ENCODE data around the gene ACOX3.

ACOX3 gene

DNA sequence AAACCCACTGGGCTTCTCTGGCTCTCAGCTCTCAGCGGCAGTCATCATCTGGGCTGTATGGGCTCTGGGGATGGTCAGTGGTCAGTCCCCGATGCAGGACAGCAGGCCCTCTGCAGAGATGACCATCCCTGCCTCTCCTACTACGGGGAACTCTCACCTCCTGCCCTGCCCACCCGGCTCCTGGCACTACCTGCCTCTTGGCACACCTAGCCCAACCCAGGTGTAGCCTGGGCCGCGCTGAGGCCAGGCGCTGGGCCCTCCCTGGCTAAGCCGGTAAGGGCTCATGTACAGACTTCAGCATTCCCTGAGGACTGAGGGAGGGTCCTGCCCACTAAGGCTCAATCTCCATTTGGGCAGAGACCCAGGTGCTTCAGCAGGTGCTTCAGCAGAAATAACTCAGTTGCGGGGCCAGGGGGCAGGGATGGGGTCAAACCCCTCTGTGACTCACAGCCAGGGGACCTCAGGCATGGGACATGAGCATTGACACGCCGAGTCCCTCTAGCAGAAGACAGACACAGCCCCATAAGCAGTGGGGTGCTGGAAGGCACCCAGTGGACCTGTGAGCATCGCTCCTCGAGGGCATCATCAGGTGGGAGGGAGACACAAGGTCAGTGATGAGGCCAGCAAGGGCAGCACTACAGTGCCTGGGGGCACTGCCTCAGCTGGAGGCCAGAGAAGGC lies 71.0 kb downstream of the ACOX3 start:
- no peak for DNase-seq (ENCODE audit: low read depth)
- TF ChIP-seq, protein P1, sequence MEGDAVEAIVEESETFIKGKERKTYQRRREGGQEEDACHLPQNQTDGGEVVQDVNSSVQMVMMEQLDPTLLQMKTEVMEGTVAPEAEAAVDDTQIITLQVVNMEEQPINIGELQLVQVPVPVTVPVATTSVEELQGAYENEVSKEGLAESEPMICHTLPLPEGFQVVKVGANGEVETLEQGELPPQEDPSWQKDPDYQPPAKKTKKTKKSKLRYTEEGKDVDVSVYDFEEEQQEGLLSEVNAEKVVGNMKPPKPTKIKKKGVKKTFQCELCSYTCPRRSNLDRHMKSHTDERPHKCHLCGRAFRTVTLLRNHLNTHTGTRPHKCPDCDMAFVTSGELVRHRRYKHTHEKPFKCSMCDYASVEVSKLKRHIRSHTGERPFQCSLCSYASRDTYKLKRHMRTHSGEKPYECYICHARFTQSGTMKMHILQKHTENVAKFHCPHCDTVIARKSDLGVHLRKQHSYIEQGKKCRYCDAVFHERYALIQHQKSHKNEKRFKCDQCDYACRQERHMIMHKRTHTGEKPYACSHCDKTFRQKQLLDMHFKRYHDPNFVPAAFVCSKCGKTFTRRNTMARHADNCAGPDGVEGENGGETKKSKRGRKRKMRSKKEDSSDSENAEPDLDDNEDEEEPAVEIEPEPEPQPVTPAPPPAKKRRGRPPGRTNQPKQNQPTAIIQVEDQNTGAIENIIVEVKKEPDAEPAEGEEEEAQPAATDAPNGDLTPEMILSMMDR (conservative IDR thresholded peaks at IDR 0.05; ENCODE audit: low read length), result no peak
- H3K4me3 ChIP-seq (ENCODE audit: low read length), result no peak overlapping the region

DNA sequence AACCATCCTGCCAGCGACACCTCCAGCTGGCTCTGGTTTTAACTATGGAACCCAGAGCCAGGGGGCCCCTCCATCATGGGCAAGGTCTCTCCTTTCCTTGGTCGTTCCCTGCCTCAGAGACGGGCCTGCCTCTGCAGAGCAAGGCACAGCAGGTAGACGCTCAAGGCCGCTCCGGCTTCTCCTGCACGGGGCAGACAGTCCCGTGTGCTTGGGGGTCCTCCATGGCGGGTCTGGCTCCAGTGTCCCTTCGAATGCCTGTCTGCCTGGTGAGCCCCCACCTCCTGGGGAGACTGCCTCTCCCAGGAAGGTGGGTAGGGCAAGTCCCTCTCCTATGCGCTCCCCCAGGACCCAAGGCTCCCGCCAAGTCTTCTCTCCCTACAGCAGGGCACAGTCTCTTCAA lies 71.5 kb downstream of the ACOX3 start:
- no peak for DNase-seq (ENCODE audit: low read depth)
- TF ChIP-seq, protein P1 (conservative IDR thresholded peaks at IDR 0.05; ENCODE audit: low read length), result no peak
- no peak overlapping the region for H3K4me3 ChIP-seq (ENCODE audit: low read length)

DNA sequence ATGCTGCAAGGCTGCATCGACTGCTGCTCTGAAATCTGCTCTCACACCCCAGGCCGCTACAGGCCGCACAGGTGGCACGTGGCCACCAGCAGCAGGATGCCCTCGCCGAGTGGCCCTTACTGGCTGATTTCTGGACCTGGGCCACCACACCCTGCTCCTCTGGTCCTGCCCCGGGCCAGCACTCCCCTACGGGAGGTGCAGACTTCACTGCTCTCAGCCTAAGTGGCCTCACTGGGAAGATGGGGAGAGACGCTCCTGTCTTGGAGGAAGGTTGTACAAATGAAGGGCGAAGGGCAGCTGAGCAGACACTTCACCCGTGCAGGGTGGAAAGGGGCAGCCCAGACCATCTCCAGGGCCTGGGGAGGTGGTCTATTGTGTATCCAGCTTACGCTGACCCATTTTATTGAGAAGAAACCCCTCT lies 72.5 kb downstream of the ACOX3 start:
- DNase-seq (ENCODE audit: low read depth), result no peak
- no peak overlapping the region for H3K4me3 ChIP-seq (ENCODE audit: low read length)
- TF ChIP-seq, protein P1 (conservative IDR thresholded peaks at IDR 0.05; ENCODE audit: low read length), result no peak

DNA sequence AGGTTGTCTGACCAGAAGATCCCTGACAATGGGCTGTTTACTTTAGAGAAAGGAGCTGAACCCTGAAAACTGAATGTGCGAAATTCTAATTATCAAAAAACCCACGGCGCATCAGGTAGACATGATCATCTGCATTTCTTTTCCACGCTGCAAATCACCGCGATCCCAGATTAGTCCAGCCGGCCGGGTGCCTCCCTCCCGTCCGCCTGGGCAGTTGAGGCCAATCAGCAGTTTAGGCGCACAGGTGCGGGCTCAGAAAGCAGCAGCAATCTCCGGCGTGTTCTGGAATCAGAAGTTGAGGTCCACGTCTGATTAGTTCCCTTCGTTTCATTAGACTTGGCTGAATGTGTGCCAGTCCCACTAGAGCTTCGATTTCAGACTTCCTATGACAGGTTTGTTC lies 73.9 kb downstream of the ACOX3 start:
- H3K4me3 ChIP-seq (ENCODE audit: low read length), result no peak overlapping the region
- TF ChIP-seq, protein P1 (conservative IDR thresholded peaks at IDR 0.05; ENCODE audit: low read length), result no peak
- DNase-seq (ENCODE audit: low read depth), result no peak

DNA sequence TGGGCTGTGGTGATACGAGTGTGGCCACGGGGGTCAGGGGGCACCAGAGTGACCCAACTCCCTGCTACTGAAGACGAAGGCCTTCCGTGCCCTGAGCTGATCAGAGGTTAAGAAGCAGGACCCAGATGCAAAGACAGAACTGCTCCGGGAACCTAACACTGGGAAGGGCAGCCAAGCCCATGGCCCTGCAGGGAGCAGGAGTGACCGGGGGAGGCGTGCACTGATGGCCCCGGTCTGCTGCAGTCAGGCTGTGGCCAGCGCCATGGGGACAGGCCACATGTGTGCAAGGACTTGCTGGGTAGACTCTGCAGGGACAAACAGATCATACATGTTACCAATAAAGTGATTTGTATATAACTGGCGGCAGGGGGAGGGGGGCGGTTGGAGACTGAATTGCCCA lies 74.6 kb downstream of the ACOX3 start:
- TF ChIP-seq, protein P1 (conservative IDR thresholded peaks at IDR 0.05; ENCODE audit: low read length), result no peak
- H3K4me3 ChIP-seq (ENCODE audit: low read length), result no peak overlapping the region
- DNase-seq (ENCODE audit: low read depth), result no peak

DNA sequence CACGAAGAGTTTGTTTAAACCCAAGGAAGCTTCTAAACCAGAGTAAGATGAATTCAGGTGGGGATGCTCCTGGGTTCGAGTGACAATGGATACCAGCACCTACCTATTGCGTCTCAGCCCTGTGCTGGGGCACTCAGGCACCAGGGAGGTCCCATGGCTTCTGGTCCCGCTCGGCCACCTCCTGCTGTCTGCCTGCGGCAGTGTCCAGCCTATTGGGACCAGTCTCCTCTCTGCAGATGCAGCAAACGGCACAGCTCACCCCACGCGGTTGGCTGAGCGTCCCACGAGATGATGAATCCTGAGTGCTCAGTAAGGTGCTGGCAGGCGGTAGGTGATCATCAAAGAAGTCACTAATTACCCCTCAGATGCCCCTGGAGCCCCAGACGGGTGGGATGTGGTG lies 75.2 kb downstream of the ACOX3 start:
- DNase-seq (ENCODE audit: low read depth), result no peak
- TF ChIP-seq, protein P1 (conservative IDR thresholded peaks at IDR 0.05; ENCODE audit: low read length), result no peak
- H3K4me3 ChIP-seq (ENCODE audit: low read length), result no peak overlapping the region

DNA sequence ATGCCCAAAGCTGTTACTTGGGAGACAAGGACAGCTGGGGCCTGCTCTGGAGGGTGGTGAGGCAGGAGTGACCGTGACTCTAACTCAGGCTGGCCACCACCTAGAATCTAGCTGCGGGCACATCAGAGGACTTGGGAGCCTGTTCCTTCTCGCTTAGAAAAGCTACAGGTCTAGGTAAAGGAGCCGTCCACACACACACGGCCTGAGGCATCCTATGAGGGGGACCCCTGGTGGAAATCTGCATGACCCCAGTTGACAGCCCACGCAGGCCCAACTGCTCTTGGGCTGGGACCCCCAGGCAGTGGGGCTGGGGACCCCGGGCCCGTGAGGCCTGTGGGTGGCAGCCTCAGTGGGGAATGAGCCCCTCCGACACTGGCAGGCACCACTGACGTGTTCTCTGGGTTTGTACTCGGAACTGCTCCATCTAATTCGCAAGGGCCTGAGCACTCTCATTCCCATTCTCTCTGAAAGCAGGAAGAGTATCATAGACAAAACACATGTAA lies 75.6 kb downstream of the ACOX3 start:
- H3K4me3 ChIP-seq (ENCODE audit: low read length), result no peak overlapping the region
- TF ChIP-seq, protein P1 (conservative IDR thresholded peaks at IDR 0.05; ENCODE audit: low read length), result no peak
- no peak for DNase-seq (ENCODE audit: low read depth)

All from AG10803 (cell line).